Stimulated activated CD8-positive, alpha-beta memory T cell treated with anti-CD3 and anti-CD28 coated beads, Interleukin-12 subunit alpha, Interleukin-12 subunit beta, amount 100 ng/mL, for 1 hour (primary cell): ENCODE results near the gene PTGIR.
A peak's percentile ranks its signal among the peaks of the same experiment; 100 is the strongest.

Source experiments
- DNase-seq: peaks from one replicate; pipeline ENCODE4 v3.0.0-alpha.2; 2020; ENCODE audit warnings: low read depth

Gene PTGIR, protein sequence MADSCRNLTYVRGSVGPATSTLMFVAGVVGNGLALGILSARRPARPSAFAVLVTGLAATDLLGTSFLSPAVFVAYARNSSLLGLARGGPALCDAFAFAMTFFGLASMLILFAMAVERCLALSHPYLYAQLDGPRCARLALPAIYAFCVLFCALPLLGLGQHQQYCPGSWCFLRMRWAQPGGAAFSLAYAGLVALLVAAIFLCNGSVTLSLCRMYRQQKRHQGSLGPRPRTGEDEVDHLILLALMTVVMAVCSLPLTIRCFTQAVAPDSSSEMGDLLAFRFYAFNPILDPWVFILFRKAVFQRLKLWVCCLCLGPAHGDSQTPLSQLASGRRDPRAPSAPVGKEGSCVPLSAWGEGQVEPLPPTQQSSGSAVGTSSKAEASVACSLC

DNA sequence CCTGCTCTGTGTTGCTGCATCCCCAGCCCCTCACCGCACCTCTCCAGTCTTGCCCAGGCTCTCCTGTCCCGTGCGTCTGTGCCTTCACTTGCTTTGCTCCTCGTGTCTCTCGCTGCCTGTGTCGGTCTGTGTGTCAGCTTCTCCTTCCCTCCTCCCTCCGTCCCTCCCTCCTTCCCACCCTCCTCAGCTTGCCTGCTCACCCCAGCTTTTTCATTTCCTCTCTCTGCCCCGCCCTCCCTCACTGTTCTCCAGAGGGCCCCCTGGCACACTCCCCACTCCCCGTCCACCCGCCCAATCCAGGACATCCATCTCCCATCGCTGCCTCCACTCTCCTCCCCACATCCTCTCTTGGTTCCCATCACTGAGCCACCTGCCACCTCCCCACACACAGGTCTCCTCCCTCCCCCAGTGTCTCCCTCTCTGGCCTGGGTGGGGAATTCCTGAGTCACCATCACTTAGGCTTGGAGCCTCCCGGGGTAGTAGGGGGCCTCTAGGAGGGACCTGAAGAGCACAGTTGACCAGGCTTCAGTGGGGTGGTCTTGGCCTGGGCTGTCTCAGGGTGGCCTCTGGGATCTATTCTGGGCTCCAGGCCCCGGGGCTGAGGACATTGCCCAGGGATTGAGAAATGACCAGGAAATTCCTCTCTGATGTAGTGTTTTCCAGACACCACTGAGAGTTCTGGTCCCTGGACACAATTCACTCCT, at the start of gene PTGIR:
TSS of gene PTGIR (minus strand) at position 132 of the 704 bp plus-strand sequence. CDS start 864 bp downstream, outside the sequence.
- no peak for DNase-seq

DNA sequence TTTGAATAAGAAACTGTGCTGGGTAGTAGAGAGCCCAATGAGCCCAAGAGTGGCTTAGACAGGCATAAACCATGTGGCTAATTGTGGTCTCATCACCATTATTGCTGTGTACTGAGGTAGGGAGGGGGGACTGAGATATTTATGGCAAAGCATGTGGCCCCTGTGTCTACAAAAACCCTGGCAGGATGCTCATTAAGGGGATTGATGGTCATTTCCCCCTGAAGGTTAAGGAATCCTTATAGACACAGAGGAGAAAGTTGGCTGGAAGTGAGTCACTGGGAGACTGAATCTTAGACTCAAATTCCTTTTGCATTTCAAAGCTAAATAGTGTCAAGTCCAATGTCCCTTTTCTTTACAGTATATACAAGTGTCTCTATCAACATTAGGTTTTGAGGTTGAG, 45.9 kb upstream of the PTGIR start:
- no peak for DNase-seq

DNA sequence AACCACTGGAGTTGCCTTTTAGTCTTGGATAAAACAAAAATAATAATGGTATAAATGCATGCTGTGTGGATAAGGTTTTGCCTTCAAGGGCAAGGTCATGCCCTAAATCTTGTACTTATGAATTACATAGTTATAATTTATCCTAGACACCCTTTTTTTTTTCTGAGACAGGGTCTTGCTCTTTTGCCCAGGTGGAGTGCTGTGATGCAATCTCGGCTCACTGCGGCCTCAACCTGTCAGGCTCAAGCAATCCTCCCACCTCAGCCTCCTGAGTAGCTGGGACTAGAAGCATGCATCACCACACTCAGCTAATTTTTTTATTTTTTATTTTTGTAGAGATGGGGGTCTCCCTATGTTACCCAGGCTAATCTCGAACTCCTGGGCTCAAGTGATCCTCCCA, 43.8 kb upstream of the PTGIR start:
- no peak for DNase-seq

DNA sequence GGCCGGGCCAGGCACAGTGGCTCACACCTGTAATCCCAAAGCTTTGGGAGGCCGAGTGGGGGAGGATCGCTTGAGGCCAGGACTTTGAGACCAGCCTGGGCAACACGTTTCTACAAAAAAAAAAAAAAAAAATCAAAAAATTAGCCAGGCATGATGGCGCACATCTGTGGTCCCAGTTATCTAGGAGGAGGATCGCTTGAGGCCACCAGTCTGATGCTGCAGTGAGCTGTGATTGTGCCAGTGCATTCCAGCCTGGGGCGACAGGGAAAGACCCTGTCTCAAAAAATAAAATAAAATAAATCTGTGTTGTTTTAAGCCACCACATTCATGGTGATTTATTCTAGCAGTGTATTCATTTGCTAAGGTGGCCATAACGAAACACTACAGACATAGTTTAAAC, 40.2 kb upstream of the PTGIR start:
- no peak for DNase-seq

DNA sequence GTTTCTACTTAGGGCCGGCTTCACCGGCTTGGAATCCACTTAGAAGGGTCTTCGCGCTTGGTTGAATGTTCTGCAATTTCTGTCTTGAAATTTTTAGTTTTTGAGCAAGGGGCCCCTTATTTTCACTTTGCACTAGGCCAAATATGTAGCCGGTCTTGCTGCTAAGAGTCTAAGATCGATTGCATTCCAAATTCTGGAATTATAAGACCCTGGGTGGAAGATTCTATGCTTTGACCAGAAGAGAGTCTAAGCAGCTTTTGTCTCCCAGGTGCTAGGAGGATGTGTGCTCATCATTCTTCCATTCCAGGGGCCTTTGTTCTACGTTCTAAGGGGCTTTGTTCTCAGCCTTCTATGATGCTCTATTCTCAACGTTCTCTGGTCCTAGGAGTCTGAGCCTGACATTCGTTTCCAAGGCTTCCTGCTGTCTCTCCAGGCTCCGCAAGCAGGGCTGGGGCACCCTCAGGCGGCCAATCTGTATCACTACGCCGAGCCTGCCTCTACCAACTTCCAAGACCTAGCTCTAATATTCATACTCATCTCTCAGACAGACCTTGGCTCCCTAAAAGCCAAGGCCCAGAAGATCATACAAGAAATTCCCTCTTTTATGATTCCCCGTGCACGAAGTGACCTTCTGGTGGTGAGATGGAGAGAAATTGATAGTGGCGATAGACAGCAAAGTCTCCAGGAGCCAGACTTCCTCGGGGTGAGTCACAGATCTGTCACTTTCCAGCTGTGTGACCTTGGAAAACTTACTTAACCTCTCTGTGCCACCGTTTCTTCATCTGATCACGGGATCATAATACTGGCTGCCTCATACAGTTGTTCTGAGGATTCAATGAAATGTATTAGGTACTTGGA, 37.1 kb upstream of the PTGIR start:
- peak; percentile 58 for DNase-seq

DNA sequence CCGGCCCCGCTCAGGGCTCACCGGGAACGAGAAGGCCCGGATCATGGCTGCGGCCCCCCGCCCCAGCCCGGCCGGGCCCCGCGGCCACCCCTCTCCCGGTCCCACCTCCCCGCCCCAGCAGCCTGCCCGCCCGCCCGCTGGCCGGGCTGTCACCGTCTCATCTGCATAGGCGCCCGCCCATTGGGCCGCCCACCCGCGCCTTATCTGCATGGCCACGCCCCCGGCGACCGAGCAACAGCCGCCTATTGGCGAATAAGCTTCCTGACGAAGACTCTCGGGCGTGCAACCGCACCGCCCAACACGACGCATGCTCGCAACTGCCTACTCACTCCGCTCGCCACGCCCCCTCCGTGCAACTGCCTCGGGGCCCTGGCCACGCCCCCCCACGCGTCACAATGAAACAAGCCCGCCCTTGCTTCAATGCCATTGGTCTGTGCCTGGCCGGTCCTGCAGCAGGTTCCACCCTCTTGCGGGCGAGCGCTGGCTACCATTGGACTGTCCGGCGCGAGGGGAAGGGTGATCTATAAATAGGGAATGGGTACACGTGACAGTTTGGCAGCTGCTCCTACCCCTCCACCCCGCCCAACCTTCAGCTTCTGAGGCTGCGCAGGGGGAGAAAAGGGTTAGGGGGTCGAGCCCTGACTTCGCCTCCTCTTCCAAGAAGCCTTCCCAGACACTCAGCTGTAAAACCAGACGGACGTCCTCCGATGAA, 36.3 kb upstream of the PTGIR start, which contains the start of gene DACT3:
TSS of gene DACT3 (minus strand) at position 163 of the 712 bp plus-strand sequence. CDS start at position 45, 118 bp downstream.
- peak; percentile 100 for DNase-seq

DNA sequence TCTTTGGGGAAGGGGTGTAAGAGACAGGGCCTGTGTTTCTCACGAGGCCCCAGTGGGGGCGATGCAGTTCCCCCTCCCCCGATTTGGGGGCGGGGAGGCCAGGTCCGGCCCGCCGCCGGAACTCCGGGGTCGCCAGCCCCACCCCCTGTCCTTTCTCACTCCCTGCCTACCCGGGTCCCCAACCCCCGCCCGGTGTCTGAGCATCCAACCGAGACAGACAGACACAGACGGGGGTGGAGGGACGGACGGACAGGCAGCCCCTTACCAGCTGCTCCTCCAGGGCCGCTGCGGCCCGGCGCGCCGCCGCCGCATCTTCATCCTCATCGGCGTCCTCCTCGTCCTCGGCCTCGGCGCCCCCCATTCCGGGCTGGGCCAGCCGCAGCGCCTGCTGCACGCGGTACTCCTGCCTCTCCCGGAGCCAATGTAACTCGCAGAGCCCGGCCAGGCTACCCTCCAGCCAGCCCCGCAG, 35.7 kb upstream of the PTGIR start:
- no peak for DNase-seq

DNA sequence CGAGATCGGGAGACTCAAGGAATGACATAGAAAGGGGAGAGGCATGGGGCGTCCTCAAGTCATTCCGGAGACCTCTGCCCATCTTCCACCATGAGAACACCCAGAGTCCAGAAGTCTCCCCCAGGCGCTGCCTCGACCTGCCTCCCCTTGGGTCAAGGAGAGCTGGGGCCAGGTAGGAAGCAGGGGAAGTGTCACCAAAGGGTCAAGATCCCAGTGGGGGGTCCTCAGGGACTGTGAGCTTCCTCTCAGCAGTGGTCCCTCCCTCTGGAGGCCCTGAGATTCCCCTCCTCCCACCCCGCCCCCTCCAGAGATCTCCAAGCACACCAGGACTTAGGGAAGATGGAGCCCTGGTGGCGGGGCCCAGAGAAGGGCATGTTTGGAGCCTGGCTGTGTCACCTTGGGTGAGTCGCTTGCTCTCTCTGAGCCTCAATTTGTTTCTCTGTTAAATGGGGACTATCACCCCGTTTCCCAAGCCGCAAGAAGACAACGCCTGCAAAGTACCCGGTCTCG, 35.2 kb upstream of the PTGIR start:
- no peak for DNase-seq

DNA sequence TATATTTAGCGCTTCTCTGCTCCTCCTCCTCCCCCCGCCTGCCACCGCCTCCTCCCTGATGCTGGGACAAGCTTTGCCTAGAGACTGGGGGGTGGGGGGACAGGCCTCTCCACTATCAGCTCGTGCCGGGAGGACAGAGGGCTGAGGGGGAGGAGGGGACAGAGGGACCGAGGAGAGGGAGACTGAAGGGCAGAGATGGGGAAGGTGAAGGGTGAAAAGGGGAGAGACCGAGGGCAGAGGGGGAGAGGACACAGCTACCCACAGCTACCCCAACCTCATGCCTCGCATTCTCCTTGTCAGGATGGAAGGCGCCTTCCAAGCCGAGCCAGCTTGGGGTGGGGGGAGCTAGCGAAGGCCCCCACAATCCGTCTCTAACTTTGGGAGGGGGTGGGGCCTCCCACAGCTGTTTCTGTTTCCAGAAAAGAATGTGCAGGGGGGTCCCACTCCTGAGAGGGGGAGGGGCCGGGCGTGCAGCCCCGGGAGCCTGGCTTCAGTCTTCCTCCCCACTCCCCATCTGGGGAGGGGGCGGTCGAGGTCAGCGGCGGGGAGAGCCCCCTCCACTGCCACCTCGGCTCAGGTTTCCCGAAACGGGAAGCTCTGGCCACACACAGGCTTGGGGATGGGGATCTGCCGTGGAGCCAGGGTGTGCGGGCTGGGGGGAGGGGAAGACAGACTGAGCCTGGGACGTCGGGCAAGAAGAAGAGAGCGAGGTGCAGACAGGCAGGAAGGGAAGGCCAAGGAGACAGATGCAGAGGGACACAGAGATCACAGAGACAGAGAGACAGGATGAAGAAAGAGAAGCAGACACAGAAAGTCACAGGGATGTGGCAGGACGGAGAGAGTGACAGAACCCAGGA, 34.5 kb upstream of the PTGIR start:
- no peak for DNase-seq

DNA sequence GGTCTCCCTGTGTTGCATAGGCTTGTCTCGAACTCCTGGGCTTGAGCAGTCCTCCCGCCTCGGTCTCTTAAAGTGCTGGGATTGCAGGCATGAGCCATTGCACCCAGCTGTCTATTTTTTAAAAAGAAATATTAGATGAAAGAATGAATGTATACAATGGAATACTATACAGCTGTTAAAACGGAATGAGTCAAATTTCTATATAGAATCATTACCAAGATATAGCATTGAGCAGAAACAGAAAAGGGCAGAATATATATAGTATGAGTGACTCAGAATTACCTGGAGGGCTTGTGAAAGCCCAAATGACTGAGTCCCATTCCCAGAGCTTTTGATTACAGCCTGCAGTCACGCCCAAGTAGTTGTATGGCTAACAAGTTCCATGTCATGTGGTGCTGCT, 31.7 kb upstream of the PTGIR start:
- no peak for DNase-seq

DNA sequence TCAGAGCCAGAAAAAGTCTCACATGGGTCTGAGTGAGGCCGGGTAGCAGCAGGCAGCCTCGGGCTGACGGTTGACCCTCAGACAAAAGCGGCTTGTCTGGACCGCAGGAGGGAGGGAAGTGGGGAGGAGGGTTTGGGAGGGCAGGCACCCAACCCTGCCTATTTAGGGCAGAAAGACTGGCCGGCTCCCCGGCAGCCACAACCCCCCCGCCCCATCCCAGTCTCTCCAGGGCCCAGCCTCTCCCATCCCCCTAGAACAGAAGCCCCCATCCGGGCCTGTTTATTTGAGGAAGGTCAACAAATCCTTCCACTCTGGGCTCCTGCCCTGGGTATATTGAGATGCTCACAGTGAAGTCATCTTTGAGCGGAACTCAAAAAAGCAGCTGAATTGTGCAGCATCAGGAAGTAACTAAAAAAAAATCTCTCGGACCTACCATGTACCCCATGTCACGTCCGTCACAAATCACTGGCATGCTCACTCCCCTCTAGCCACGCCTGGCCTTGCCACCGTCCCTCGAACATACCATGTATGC, 29.8 kb upstream of the PTGIR start:
- DNase-seq, result no peak

DNA sequence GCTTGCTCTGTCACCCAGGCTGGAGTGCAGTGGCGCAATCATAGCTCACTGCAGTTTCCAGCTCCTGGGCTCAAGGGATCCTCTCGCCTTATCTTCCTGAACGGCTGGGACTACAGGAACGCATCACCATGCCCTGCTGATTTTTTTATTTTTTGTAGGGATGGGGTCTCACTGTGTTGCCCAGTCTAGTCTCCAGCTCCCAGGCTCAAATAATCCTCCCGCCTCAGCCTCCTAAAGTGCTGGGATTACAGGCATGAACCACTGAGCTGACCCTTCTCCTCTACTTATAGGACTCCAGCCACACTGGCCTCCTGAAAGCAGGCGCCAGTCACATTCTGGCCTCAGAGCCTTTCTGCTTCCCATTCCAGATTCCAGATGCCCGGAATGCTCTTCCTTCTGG, 25.6 kb upstream of the PTGIR start:
- no peak for DNase-seq

DNA sequence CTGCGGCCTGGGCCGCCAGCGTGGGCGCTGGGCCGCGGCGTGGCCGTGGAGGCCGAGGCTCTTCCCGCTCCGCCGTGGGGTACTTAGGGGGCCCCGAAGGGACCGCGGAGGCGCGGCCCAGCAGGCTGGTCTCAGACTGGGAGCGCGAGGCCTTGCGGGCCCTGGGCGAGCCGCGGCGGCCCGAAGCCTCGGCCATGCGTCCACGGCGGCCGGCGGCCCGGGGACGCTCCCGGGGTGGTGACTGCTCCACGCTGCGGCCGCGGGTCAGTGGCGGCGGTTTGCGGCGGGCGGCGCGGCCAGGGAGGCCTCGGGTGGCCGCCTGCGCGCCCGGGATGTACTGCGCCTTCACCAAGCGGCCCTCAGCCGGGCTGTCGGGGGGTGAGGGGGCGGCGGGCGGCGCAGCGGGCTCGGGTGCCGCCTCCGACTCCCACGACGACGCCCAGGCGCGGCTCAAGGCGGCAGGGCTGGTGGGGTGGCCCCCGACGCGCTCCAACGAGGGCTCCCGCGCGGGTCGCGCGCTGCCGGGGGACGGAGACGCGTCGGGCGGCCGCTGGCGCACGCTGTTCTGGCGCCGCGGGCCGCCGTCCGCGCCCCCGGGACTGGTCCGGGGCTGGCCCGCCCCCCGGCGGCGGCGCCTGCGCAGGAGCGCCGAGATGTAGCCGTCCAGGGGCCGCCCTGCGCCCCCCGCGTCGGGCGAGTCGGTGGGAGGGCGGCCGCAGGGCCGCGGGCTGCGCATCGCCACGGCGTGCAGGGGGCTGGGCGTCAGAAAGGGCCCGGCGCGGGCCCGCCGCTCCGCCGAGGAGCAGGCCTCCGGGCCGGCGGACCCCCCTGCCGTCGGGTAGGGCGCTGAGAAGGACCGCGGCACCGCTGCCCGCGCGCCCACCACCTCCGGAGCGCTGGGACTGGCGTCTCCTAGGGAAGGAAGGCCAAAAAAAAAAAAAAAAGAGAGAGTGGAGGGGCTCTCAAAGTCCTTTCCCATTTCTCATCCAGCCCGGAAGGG, 24.4 kb upstream of the PTGIR start:
- DNase-seq, result no peak

DNA sequence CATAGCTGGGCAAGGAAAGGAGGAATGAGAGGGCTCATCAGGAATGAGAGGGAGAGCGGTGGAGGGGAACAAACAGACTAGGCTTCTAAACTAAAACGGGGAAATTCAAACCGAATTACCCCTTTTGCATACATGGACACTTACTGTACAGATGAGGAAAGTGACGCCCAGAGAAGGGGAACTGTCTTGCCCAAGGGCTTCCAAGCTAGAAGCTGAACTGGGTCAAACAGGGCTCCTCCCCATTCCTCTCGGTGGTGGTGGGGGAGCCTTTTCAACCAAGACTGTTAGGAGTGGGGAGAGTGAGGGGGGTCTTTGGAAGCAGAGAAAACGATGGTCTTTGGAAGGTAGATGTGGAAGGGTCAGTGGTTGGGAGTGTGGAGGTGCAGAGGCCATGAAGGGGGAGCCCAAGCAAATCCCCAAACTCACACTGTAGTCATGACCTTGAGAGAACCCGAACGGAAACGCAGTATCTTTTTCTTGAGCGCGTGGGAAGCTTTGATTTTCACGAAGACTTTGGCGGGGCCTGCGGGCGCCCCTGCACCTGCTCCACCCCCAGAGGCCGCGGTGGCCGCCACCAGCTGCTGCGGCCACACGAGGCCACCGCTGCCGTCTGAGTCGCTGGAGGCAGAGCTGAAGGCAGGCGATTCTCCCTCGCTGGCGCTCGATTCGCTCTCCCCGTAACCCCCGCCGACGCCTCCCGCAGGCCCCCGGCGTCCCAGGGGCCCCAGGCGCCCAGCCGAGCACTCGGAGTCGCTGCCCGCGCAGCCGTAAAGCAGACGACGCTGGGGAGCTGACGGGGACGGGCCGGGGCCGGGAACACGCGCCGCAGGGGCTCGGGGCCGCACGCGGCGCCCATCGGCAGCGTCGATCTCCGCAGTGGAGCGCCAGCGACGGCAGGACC, 23.4 kb upstream of the PTGIR start:
- no peak for DNase-seq

DNA sequence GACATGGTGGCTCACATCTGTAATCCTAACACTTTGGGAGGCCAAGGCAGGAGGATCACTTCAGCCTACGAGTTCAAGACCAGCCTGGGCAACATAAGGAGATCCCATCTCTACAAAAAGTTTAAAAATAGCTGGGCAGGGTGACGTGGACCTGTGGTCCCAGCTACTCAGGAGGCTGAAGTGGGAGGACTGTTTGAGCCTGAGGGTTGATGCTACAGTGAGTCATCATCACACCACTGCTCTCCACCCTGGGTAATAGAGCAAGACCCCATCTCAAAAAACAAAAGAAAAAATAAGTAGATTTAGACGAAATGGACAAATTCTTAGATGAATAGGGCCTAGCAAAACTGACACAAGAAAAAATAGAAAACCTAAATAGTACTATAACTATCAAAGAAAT, 21.5 kb upstream of the PTGIR start:
- DNase-seq, result no peak

DNA sequence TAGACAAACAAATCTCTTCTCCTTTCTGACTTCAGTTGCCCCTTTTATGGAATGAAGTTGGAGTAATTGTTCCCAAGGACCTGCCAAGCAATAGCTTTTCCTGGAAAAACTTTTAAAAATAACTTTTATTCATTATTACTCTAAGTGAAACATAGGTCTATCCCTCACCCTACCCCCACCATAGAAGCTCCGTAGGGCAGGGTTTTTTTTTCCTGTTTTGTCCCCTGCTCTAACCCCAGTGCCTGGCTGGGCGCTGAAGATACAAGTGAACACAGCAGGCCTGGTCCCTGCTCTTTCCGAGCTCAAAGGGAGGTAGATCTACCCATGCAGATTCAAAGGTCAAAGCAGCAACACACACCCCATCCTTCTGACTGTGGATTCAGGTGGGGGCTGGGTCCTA, 19.8 kb upstream of the PTGIR start:
- no peak for DNase-seq

DNA sequence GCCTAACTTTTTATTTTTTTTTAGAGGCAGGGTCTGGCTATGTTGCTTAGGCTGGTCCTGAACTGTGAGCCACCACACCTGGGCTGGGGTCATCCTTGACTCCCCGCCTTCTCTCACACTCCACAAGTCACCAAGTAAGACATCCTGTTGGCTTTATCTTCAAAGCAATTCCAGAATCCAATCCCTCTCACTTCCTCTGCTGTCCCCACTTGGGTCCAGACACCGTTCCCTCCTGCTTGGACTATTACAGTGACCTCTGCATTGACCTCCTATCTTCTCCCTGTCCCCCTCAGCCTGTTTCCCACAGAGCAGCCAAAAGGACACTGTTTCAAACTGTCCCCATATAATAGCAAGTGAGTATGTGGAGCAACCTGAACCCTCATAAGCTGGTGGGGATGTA, 15.8 kb upstream of the PTGIR start:
- DNase-seq, result no peak
